NCI-H2029 treated with DMSO at 0.1 percent for 48 hours (cell line): Measurements from ENCODE around the gene GRAMD4.

ENCODE experiments used
- DNase-seq: peaks from one replicate; lab custom pipeline; 2025; lab: John Stamatoyannopoulos, UW

The GRAMD4 gene

DNA sequence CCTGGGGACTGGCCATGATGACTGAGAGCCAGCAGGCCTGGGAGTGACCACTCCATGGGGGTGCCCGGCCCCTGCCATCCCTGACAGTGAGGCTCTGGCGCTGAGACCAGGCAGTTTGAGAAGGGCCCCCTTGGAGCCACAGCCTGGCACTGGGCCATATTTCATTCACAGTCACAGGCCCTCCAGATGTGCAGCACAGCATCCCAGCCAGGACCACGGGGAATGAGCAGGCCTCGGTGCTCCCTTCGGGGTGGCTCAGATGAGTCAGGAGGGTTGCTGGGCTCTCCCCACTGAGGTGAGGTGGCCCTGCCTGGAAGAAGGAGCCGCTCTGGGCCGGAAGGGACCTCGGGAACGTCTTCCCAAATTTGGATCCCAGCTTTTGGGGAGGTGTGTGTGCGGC, 53.0 kb downstream of the GRAMD4 start:
- no peak for DNase-seq

DNA sequence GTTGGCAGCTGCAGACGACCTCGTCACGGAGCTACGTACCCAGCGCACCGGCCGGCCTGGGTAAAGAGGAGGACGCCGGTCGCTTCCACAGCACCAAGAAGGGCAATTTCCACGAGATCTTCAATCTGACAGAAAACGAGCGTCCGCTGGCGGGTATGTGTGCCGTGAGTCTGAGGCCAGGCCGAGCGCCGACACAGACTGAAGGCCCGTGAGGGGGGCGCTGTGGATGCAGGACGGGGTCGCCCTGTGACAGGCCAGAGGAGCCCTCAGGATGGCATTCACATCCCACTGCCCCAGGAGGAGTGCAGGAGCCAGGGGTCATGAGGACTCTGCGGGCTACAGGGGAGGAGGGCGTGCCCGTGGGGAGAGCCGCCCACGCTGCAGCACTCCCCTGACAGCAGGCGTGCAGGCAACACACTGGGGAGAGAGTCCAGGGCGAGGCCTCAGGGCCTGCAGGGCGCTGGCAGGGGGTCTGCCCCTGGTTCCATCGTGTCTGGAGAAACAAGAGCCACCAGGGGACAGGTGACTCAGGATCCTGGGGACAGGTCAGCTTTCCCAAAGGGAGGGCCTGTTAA, 53.6 kb downstream of the GRAMD4 start:
- no peak for DNase-seq

DNA sequence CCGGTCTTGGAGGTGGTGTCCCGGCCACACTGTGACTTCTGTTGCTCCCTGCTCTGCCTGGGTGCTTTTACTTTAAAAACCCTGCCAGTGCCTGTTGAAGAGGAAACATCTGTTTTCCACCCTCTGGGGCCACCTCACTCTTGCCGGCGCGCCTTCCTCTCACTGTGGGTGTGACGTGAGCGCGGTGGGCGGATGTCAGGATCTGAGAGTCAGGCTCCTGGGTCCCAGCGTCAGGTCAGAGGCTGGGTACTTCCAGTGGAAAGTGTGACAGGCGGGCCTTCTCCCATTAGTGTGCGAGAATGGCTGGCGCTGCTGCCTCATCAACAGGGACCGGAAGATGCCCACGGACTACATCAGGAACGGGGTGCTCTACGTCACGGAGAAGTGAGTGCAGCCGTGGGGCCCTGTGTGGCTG, 54.2 kb downstream of the GRAMD4 start:
- DNase-seq = no peak

DNA sequence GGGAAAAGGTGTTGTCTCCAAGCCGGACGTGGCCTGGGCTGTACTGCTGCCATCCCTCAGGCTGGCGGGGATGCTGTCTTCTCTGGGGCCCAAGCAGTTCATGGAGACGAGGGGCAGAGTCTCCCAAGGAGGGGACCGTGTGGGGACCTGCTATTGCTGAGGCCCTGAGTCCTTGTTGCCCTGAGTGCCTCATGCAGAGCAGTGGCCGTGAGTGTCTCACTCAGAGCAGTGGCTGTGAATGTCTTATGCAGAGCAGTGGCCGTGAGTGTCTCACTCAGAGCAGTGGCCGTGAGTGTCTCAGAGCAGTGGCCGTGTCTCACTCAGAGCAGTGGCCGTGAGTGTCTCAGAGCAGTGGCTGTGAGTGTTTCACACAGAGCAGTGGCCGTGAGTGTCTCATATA, 54.7 kb downstream of the GRAMD4 start:
- DNase-seq = no peak

DNA sequence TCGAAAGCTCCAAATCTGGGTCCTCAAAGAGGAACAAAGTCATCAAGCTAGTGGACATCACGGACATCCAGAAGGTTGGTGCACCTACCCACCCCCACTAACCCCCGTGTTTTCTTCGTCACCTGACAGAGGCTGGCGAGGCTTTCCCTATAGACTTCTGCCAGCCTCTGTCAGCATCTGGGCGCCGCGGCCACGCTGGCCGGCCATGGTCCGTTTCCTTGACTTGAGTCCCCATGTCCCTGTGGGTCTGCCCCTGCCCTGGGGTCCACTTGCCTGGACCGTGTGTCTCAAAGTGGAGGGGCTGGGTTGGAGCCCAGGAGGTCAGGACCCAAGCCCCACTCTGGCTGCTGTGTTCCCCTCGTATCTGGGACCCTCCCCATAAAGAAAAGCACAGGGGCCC, 55.3 kb downstream of the GRAMD4 start:
- DNase-seq = no peak

DNA sequence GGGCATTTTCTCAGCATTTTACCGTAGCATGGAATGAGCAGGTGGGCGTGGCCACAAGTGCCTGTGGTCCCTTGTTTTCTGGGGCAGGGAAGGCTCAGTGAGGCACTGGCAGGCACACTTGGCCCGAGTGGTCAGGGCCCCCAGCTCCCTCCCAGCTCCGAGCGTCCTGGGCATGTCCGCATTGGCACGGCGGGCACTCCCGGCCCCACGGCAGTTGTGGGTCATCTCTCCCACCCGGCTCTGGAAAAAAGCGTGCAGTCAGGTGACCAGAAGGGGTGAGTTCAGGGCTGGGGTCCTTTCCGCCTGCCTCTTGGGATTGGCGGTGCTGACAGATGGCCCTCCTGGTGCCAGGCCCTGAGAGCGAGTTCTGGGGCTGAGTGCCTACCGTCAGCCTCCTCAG, 55.8 kb downstream of the GRAMD4 start:
- no peak for DNase-seq

DNA sequence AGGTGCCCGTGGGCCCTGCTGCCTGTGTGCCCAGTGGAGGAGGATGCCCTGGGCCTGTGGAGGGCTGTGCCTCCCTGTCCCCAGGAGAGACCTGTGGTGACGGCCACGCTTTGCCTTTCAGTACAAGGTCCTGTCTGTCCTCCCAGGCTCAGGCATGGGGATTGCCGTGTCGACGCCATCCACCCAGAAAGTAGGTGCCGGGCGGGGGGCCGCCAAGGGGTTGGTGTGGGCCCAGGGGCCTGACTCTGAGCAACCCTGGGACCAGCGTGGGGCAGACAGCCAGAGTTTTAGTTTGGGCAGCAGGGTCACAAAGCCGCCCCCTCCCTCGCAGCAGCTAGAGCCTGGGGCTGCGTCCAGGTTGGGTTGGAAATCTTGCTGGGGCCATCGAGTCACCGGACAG, 56.3 kb downstream of the GRAMD4 start:
- no peak for DNase-seq

DNA sequence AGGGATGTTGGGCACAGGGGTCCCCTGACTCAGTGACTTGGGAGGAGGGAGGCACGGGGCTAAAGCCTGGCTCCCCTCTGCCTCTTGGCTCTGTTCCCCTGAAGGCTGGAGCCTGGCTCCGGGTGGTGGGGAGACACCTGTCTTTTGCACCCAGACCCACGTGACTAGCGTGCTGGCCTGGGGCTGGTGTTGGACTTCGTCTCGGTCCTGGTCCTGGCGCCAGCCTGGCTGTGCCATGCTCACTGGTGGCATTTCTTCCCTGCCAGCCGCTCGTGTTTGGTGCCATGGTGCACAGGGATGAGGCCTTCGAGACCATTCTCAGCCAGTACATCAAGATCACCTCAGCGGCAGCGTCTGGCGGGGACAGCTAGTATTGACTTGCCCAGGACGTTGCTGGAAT, 56.7 kb downstream of the GRAMD4 start:
- no peak for DNase-seq

DNA sequence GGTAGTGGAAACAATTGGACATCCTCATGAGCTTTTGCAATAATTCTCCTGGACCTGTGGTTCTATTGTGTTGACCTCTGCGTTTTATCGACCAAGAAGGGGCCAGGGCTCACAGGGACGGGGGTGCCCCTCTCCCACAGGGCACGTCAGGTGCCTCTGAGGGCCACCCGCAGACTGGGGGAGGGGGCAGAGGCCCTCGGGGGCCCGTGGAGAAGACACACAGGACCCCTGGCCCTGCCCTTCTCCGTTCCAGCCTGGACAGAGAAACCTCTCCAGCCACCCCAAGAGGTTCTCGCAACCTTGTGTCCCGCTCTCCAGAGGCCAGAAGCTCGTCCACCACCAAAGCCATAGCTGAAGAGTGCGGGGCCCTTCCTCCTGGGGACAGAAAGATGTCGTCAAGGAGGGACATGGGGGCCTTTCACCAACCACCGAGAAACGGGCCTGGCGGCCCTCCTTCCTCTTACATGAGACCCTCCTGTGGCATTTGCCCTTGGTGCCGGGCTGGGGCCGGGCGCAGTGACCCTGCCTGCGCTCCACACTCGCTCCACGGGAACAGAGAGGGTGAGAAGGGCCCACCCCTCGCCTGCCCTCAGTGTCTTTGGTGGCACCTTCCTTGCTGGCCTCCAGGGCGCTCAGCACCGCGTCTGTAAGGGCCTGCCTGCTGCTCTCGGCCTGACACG, 57.3 kb downstream of the GRAMD4 start:
- no peak for DNase-seq

DNA sequence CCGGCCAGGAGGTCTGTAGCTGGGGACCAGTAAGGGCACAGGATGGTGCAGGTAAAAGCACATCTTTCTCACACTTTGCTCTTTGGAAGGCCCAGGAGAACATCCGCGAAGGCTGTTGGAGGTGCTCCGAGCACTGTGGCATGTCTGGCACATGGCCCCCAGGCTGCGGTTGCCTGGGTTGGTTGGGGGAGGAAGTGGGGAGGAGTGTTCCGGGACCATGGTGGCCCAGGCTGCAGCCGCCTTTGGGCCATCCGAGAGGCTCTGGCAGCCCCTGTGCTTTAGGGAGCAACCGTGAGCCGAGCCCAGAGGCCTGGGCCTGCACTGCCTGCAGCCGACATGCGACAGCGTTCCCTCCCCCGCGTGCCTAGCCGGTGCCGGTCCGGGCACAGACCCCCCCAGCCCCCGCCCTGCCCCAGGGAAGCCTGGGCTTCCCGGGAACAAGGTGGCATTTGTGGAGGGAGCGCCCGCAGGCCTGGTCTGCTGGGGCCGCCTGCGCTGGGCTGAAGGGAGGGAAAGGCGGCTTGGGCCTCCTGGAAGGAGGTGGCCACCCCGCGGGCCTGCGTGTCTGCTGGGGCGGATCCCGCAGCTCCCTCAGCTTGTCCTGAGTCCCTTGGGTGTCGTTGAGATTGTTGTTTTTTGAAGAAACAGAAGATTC, 57.9 kb downstream of the GRAMD4 start:
- no peak for DNase-seq

DNA sequence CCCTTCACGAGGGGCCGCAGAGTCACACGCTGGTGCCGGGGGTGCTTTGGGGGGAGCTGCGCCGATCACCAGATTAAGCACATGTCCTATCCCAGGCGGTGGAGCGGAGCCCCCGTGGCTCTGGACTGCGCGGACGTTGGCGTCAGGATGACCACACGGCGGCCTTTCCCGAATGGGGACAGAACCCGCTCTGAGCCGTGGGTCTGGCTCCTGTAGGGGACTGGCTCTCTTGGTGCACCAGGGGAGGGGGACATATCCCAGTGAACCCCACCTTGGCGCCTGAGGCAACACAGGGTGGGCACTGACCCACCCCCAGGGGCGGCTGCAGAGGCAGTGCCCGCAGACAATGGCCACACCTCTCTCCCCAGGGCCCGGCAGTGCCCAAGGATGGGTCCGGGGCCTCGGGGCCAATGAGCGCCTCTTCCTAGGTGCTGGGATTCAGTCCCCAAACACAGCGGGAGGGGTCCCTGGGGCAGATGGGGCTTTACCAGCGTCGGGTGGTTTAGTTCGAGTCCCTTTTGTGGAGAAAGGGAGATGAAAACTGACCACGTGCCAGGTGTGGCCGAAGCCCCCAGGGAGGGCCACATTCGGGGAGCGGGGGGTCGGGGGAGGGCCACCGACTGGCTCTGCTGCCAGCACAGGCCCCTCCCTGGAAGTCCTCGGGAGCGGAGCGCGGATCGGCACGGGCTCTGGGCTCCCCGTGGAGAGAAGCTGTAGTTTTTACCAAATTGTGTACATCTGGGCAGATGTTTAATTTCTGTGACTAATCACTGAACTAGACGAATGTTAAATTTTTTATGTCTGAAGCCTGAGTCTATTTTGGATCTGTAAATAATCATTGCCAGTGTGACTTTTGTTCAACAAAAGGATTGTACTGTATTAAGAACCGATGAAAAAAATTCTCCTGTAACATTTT, 58.9 kb downstream of the GRAMD4 start:
- no peak for DNase-seq

DNA sequence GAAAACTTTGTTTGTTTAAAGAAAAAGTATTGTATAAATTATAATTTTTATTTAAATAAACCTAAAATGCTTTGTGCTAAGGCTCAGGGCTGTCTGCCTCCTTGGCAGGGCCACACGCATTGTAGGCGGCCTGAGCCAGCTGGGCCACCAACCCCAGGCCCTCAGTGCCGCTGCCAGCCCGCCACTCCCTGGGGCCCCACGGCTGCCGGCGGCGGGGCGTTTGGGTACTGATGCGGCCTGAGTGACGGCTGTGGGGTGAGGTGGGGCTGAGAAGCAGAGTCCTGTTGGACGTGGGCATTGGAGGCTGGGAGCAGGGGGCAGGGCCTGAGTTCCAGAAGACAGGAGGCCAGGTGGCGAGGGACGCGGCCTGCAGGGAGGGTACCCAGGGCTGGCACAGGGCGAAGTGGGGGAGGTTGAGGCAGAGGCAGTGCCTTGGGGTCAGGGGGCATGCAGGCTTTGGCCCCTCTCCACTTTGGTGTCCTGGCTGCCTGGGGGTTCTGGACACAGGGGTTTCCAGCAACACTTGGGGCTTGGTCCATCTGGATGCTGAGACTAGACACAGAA, 59.6 kb downstream of the GRAMD4 start:
- DNase-seq = no peak

DNA sequence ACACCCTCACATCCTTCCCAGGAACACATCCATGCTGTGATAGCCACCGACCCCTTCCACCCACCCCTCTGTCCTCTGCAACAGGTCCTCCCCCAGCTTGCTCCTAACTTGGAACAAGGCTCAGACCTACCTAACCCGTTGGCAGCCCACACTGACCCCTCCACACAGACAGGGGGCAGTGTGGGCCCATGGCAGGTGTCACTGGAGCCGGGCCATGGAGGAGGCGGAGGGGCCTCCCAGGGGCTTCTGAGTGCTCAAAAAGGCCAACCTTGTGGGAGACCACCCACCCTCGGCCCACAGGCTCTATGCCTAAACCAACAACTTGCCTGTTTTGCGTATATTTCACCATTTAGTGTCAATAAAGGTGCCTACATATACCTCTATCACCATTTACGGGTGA, 60.8 kb downstream of the GRAMD4 start:
- no peak for DNase-seq

DNA sequence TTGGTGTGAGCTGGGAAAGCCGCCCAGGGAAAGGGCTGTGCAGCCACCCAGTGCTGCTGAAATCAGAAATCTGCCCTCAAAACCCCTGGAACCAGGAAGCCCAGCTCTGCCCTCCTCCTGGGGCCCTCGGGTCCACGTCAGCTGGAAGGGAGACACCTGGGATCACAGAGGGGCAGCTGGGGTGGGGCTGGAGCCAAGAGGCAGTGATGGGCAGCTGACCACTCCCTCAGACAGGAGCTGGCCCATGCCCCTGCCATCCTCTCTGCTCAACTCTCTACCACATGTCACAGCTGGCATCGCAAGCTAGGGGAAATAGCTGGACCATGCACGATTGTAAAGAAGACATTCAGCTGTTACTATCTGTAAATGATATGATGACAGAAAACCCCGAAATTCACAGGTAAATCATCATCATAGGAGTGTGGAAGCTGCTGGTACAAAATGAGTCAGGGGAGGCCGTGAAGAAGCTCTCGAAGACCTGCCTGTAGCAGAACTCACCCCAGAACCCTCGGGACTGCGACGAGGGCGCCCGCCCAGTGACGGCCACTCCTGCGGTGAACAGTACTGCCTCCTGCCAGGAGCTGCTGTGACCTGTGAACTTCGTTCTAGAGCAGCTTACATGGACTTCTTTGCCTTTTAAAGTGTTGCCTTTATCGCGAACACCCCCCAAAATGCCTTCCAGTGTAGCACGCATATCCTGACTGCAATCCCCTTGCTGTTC, 62.0 kb downstream of the GRAMD4 start:
- no peak for DNase-seq

DNA sequence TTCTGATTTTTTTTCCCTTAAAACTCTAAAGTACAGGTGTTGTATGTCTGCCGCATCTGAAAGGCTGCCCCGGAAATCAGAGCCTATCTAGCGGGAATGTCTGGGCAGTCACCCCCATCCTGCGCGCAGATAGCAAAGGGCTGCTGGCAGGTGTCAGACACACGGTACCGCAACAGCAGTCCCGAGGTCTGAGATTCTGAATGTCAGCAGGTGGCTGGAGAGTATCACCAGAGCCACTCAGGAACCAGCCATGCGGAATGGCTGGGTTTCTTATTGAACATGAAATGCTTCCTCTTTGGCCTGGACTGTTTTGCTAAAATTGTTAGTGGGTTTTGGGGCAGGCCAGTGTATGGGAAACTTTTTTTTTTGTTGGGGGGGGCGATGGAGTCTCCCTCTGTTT, 64.5 kb downstream of the GRAMD4 start:
- peak; percentile 35 for DNase-seq

DNA sequence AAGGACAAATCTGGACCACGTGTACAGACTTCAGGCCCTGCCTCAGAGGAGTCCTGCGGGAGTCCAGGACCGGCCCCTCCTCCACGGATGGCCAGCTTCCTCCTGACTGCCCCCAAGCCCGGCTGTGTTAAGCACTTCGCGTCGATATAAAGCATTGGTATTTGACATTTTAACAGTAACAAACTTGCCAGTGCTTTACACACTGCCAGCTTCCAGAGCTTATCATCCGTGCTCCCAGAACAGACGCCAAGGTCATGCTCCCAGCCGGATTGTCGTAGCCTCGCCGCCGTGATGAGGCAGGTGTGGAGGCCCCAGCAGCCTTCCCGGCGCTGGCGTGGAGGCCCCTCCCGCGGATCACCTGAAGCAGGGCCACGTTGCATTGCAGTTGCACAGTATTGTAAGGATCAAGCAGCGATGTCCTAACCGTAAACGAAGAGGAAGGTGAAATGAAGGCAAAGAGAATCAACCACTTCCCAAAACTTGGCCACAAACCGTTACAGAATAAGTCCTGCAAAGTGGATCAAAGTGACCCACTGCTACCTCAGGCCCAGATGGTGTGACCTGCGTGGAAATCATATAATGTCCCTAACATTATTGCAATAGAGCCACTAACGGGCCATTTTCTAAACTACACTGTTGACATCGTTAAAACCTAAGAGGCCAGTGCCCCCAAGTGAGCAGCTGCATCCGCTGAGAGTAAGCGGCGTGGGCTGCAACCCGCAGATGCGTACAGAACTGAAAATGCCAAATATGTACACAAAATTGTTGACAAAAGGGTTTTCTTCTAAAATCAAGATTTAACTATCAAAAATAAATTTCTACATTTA, 66.2 kb downstream of the GRAMD4 start:
- DNase-seq = no peak

DNA sequence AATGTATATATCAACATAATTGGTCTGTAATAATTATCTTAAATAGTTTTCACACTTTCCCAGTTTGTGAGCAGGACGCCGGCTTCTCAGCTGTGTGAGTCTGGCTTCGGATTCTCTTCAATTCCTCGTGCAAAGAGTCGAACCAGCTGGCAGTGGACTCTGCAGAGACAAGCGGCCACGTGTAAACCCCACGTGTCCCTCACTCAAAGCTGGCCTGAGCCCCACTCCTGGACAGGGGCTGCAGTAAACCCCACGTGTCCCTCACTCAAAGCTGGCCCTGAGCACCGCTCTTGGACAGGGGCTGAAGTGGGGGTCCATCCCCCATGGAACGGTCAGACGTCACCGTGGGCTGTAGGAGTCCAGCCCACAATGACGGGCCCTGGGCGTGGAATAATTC, 66.9 kb downstream of the GRAMD4 start:
- no peak for DNase-seq

DNA sequence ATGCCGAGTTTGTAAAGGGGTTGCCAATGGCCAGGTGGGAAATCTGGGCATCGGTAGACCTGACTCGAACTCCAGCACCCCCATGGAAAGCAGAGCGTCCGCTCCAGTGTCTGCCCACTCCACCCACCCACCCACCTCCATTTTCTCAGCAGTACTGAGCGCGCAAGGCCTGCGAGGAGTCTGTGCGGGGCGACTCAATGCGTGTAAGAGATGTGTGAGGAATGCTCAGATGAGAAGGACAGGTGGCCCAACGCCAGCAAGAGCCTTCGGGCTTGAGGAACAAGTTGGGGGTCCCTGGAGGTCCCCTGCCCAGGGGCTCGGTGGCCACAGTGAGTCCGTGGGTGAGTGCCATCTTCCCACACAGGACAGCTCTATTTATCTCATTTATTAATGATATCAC, 67.3 kb downstream of the GRAMD4 start:
- DNase-seq = no peak

DNA sequence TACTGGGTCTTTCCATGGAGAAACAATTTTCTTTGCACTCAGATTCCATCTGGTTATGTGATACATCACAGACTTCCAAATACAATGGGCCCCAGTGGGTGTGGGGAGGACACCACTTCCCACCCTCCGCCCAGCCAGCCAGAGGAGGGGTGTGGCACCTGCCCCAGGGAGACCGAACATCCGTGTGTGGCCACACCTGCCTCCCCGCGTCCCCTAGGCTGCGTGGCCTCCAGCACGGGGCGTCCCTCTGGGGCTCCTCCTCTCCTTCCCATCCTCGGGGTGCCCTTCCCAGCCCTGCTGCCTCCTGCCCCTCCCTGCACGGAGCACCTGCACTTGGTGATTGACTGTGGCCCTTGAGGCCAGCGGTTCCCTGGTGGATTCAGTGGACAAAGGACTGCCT, 68.8 kb downstream of the GRAMD4 start:
- DNase-seq = no peak

DNA sequence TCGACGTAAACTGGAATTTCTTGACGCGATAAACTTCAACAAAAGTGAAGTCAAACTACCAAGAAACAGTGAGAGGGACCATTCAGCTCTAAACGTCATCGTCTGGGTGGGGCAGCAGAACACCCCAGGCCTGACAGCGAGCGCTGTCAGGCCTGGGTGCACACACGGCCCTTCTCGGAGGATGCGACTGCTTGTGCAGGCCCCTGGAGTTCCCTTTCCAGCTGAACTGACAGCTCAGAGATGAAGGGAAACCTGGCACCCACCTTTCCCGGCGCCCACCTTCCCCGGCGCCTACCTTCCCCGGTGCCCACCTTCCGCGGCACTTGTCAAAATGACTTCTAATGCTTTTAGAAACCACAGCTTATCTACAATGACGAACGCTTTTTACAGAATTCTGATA, 70.0 kb downstream of the GRAMD4 start:
- DNase-seq = no peak

DNA sequence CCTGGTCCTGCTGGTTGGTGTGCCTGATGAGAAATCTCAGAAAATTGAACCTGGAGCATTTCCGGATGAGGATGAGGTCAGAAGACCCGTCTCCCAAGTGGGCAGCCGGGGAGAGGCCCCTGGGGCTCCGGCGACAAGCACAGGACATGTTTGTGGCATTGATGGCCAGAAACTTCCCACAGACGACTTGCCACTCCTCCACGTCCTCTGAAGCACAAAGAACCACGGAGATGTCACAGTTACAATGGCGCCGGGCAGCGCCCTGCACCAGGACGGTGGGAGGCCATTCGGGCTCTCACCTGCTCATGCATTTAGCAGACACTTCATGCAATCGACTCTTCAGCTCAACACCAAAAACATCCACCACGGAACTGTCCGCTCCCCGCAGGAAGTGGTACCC, 71.4 kb downstream of the GRAMD4 start:
- no peak for DNase-seq
